Measurements from ENCODE around the gene MCM10. TPM values are rescaled to one million over a fixed set of nuclear protein-coding genes. Genes with fewer than 3 reads are reported as not detected.

Gene MCM10
- total and polyA plus RNA-seq, 2 of the 8 experiments (the other 6 are each of a cell fraction or from before 2014, with no cell fraction given), result 9.8 to 60.3 TPM

- TF ChIP-seq CHD7 (IDR thresholded peaks at IDR 0.05; ENCODE audit: insufficient replicate concordance, low read length) (no peak), SIN3A (conservative IDR thresholded peaks at IDR 0.05 in 1 of 2, IDR thresholded peaks at IDR 0.05 in 1 of 2; ENCODE audit: low read depth in 1 of 2, low read length in 2 of 2) (no peak; a peak in 1 of 4 replicates), CREB1 (IDR thresholded peaks at IDR 0.05) (0 out of 2 replicates have a peak, but pooled peaks have one; percentile 15), RBBP5 (IDR thresholded peaks at IDR 0.05; ENCODE audit: borderline replicate concordance, low read depth, low read length) (no peak), SP2 (IDR thresholded peaks at IDR 0.05; ENCODE audit: low read length) (no peak), CTCF (IDR thresholded peaks at IDR 0.05; ENCODE audit: control extremely low read depth in 1 of 3, insufficient read depth in 1 of 3, low read depth in 1 of 3, low read length in 3 of 3) (peak; percentile 58 to 66 (median 63))
These were observed 58.6 kb downstream of the MCM10 start (continued) for GRCh38 chr10:13219685-13220670.

Measured in H1 (cell line).